Nephron (organoid): ENCODE measurements around the gene C2CD3.
"Not testable (repeated sequence)": the region's sequence is repeated elsewhere in the genome, so short reads cannot be mapped to it uniquely, and the experiment has no call there.

Experiments used
- H3K27ac Mint-ChIP-seq, 3 experiments: 2 replicates each; pipeline ENCODE4 v1.8.0; 2020; ENCODE audit warnings: mixed read lengths in 3 of 3, mild to moderate bottlenecking in 2 of 3, moderate library complexity in 1 of 3
- H3K27me3 Mint-ChIP-seq: 2 replicates; pipeline ENCODE4 v1.8.0; 2021; ENCODE audit warnings: low read depth, mild to moderate bottlenecking, moderate library complexity, mixed read lengths
- H3K36me3 Mint-ChIP-seq: 2 replicates; pipeline ENCODE4 v1.8.0; 2020; ENCODE audit warnings: low read depth, mixed read lengths
- H3K4me1 Mint-ChIP-seq: 2 replicates; pipeline ENCODE4 v1.8.0; 2020; ENCODE audit warnings: mixed read lengths
- H3K4me3 Mint-ChIP-seq, 3 experiments: 2 replicates each; pipeline ENCODE4 v1.8.0; 2020; ENCODE audit warnings: mild to moderate bottlenecking in 3 of 3, mixed read lengths in 3 of 3, moderate library complexity in 2 of 3
- H3K9me3 Mint-ChIP-seq: 2 replicates; pipeline ENCODE4 v1.8.0; 2020; ENCODE audit warnings: mixed read lengths
- TF ChIP-seq, protein P1 (sequence below), 3 experiments: fragments of 200-600 bp; sonication (generic); IDR thresholded peaks; one replicate each; pipeline ENCODE4 v1.5.0; 2021; ENCODE audit warnings: antibody characterized with exemption in 3 of 3; ENCODE audit not compliant: unreplicated experiment in 3 of 3

C2CD3 gene

DNA sequence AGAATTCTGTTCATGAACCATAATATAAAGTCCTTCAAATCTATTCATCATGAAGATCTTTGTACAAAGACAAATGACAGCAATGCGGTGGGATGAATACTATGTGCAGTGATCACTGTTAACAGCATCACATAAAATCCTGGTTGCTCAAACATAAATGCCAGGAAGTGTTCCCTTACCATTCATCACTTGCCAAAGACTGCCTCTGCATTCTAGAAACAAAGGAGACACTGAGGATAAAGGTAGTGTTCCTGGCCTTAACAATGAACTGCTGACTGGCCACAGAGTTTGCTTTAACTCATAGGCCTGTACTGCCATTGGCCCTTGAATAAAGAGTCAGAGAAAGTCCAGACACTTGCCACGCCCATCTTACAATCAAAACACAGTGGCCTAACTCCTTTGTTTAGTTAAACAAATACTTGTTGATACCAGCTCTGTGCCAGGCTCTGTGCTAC is 29.5 kb downstream of the C2CD3 start:
- Mint-ChIP-seq H3K4me3 (no peak overlapping the region), H3K4me1 (peaks cover 31% of the 10 kb centered on the region), H3K27me3 (no peaks in the 10 kb centered on the region), H3K36me3 (peaks cover 26% of the 10 kb centered on the region), H3K9me3 (no peaks in the 10 kb centered on the region), H3K27ac (no peak overlapping the region)
- TF ChIP-seq, protein P1, sequence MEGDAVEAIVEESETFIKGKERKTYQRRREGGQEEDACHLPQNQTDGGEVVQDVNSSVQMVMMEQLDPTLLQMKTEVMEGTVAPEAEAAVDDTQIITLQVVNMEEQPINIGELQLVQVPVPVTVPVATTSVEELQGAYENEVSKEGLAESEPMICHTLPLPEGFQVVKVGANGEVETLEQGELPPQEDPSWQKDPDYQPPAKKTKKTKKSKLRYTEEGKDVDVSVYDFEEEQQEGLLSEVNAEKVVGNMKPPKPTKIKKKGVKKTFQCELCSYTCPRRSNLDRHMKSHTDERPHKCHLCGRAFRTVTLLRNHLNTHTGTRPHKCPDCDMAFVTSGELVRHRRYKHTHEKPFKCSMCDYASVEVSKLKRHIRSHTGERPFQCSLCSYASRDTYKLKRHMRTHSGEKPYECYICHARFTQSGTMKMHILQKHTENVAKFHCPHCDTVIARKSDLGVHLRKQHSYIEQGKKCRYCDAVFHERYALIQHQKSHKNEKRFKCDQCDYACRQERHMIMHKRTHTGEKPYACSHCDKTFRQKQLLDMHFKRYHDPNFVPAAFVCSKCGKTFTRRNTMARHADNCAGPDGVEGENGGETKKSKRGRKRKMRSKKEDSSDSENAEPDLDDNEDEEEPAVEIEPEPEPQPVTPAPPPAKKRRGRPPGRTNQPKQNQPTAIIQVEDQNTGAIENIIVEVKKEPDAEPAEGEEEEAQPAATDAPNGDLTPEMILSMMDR (IDR thresholded peaks at IDR 0.05; ENCODE audit: unreplicated experiment in 3 of 3), result no peak

DNA sequence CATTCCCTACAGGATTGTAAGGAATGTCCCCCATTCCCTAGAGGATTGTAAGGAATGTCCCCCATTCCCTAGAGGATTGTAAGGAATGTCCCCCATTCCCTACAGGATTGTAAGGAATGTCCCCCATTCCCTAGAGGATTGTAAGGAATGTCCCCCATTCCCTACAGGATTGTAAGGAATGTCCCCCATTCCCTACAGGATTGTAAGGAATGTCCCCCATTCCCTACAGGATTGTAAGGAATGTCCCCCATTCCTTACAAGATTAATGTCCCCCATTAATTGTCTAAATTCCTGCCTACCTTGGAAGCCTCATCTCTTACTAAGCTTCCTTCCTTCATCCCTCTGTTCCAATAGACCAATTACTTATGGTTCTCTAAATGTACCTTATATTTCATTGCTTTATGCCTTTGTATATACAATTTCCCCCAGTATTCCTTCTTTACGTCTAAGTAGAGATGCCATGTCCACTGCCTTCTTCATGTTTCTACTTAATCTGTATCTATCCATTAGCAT is 30.8 kb downstream of the C2CD3 start:
- H3K27me3 Mint-ChIP-seq, H3K4me3 Mint-ChIP-seq, H3K9me3 Mint-ChIP-seq: not testable (repeated sequence)
- Mint-ChIP-seq H3K4me1 (peaks cover 39% of the 10 kb centered on the region), H3K36me3 (peaks cover 26% of the 10 kb centered on the region), H3K27ac (peak overlapping the region in 2 of 3 experiments; percentile 37 to 53)

DNA sequence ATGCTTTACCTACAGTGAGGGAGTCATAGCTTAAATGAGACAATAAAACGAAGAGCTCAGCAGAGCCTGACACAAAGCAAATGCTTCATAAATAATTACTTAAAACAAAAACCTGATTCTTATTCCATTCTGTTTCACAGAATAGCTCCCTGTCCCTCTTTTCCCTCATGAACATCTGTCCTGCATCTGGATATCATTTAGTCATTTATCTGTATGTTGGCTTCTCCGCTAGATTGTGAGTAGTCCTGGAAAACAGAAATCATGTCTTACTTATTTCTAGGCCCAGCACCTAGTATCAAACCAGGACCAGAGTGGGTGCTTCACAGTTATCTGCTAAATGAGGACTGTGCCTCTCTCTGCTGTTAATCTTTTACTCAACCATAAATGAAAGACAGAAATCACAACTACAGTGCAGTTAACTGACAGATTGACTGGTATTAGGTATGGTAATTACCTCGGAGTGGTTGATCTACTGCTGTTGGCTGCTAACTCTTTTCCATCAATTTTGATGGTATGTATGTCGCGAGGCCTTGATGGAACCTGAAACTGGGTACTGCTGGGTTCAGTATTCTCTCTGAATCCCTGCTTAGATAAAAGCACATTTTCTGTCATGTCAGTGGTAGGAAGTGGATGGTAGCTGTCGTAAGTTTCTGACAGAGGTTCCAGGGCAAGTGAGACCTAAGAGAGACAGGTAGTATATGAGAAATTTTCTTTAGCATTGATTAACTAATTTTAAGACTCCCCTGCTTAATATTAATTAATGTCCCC is 31.5 kb downstream of the C2CD3 start:
- peaks cover 26% of the 10 kb centered on the region for H3K36me3 Mint-ChIP-seq
- peak overlapping the region; percentile 84 to 95 (median 94) for H3K27ac Mint-ChIP-seq
- H3K4me1 Mint-ChIP-seq, result peaks cover 39% of the 10 kb centered on the region
- no peaks in the 10 kb centered on the region for H3K9me3 Mint-ChIP-seq
- H3K27me3 Mint-ChIP-seq, result no peaks in the 10 kb centered on the region
- H3K4me3 Mint-ChIP-seq, result no peak overlapping the region
- TF ChIP-seq, protein P1 (IDR thresholded peaks at IDR 0.05; ENCODE audit: unreplicated experiment in 3 of 3), result no peak

DNA sequence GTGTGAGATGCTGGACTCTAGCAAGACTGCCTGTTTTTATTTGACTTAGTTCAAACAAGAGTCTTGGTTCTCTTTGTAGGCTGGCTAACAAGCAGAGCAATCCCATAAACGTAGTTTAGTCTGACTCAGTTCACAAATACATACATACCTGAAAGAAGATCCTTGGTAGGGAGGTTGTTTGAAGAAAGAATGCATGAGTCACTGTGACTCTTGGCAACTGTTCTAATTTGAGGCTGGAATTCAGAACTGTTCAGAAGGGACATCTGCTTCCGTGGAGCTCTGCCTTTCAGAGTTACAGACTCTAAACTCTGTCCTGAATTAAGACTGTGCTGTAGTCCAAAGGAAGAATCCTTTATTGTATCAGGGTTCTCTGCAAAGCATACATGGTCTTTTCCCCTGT is 32.2 kb downstream of the C2CD3 start:
- Mint-ChIP-seq H3K27me3 (no peaks in the 10 kb centered on the region), H3K4me3 (peak overlapping the region in 1 of 3 experiments; percentile 39), H3K4me1 (peaks cover 39% of the 10 kb centered on the region), H3K36me3 (peaks cover 30% of the 10 kb centered on the region), H3K27ac (peak overlapping the region; percentile 84 to 95 (median 94)), H3K9me3 (no peaks in the 10 kb centered on the region)
- TF ChIP-seq, protein P1 (IDR thresholded peaks at IDR 0.05; ENCODE audit: unreplicated experiment in 3 of 3), result no peak

DNA sequence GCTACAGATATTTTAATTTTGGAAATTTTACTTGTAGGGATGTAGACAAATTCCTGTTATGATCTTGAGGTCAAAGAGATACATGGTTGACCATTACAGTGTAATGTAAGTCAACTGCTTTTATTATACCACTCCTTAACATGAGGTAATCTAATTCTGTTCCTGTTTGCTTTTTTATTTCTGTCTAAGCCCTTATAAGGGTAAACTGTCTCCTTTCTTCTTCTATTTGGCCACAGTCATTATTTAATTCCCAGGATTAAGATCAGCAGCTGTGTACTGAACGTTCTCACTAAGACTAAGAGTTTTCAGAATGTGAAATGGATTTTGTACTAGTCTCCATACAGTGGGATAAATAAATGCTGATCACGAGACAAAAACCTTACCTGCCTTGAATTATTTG is 32.8 kb downstream of the C2CD3 start:
- peaks cover 39% of the 10 kb centered on the region for H3K4me1 Mint-ChIP-seq
- H3K27me3 Mint-ChIP-seq, result no peaks in the 10 kb centered on the region
- TF ChIP-seq, protein P1 (IDR thresholded peaks at IDR 0.05; ENCODE audit: unreplicated experiment in 3 of 3), result no peak
- H3K9me3 Mint-ChIP-seq, result no peaks in the 10 kb centered on the region
- H3K4me3 Mint-ChIP-seq, result peak overlapping the region in 1 of 3 experiments; percentile 13
- peaks cover 34% of the 10 kb centered on the region for H3K36me3 Mint-ChIP-seq
- peak overlapping the region; percentile 84 to 95 (median 94) for H3K27ac Mint-ChIP-seq

DNA sequence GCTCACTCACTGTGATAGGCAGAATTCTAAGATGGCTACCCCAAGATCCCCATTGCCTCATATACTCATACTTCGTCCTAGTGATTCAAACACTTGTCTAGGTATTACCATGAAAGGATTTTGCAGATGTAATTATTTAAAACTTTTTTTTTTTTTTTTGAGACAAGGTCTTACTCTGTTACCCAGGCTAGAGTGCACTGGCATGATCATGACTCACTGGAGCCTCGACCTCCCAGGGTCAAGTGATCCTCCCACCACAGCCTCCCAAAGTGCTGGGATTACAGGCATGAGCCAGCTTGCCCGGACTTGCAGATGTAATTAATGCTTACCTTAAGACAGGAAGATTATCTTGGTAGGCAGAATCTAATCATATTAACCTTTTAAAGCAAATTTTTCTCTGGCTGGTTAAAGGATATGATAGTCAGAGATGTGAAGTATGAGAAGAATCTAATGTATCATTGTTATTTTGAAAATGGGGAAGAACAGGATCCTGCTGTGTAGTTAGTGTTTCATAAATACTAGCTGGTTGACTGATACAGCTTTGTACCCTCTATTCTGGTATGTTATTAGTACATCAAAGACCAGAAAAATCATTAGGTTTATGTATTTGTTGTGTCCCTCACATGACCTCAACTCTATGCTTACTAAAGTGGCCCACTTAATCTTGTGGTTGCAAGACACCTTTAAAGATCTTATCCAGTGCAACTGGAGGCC is 35.5 kb downstream of the C2CD3 start:
- H3K4me3 Mint-ChIP-seq, result no peak overlapping the region
- no peak overlapping the region for H3K27ac Mint-ChIP-seq
- no peaks in the 10 kb centered on the region for H3K27me3 Mint-ChIP-seq
- H3K4me1 Mint-ChIP-seq, result peaks cover 31% of the 10 kb centered on the region
- H3K36me3 Mint-ChIP-seq, result peaks cover 61% of the 10 kb centered on the region
- TF ChIP-seq, protein P1 (IDR thresholded peaks at IDR 0.05; ENCODE audit: unreplicated experiment in 3 of 3), result no peak
- H3K9me3 Mint-ChIP-seq, result no peaks in the 10 kb centered on the region
